GM18909 (cell line): ENCODE data around the gene CIBAR2.

ENCODE experiments used
- ATAC-seq: cut with Tn5 transposase; IDR thresholded peaks from one replicate; pipeline ENCODE4 v1.9.1; 2021; ENCODE audit warnings: mild to moderate bottlenecking; ENCODE audit not compliant: unreplicated experiment, poor library complexity

The CIBAR2 gene

GRCh38 chr16:85105475-85105874 lies 6.8 kb downstream of the CIBAR2 start:
- no peak for ATAC-seq

- peak; percentile 65 for ATAC-seq
Observed at GRCh38 chr16:85104821-85105391, 7.4 kb downstream of the CIBAR2 start.

GRCh38 chr16:85104147-85104546 lies 8.1 kb downstream of the CIBAR2 start:
- no peak for ATAC-seq

DNA sequence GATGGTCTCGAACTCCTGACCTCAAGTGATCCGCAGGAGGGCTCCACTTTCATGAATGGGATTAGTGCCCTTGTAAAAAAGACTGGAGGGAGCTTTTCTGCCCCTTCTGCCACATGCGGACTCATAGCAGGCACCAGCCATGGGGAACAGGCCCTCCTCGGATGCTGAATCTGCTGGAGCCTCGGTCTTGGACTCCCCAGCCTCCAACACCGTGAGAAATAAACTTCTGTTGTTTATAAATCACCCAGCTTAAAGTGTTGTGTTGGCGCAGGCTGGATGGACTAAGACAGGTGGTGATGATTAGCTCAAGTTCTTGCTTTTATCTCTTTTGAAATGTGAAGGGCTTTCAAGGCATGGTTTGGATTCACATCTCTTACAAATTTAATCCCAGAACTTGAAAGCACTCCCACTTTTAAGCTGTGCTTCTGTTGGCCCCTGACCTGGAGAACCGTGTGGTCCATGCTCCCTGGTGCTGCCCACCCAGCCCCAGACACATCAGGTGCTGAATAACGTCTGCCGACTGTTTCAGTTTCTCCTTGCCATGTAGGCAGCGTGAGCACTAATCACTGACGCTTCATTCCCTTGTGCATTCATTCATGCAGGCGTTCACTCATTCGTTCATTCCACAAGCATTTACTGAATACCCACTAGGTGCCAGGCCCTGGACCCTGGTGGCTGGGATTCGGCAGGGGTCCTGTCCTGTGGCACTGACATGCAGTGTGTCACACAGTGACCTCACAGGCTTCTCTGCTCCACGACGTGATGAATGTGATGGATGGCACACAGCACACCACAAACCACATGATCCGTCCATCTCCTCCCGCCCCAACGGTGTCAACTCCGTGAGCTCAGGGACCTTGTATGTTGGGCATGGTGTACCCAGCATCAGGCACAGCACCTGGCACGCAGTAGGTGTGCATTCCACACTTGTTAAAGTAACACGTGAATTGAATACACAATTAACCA lies 8.9 kb downstream of the CIBAR2 start:
- no peak for ATAC-seq

DNA sequence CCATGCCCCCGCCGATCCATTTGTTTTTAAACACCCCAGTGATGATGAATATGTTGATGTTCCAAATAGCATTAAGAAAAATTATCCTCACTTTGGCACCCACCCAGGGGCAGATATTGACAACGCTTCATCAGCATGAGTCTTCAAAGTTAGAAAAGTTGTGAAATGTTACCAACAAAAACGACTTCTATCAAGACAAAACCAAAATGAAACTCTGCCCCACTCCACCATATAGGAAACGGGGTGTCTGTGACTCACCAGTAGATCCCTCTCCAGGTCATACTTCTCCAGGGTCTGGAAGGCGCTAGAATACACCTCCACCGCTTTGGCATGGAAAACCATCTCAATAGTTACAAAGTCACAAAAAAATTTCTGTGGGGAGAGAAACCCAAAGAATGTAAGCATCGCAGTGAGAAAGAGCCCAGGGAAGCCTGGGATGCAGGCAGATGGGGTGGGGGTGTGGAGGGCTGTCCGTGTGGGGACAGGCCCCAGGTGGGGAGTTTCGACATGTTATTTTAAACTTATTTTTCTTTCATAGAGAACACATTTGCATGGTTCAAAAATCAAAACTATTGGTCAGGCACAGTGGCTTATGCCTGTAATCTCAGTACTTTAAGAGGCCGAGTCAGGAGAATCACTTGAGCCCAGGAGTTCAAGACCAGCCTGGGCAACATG lies 10.2 kb downstream of the CIBAR2 start:
- ATAC-seq: no peak

DNA sequence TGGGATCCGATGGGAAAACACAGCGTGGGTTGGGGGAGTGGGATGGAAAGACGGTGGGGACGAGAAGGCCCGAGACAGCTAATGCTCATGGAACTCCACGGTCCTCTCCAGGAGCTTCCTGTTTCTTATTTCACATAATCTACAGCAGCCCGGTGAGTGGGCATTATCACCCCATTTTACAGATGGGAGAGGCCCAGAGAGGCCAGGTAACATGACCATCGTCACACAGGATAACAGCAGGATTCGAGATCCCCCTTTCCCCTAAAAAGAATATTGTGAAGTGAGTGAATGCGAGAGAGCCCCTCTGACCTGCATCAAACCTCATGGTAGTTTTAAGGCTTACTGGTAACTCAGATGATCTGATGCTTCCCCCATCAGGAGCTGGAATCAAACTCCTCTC lies 12.0 kb downstream of the CIBAR2 start:
- ATAC-seq: no peak

DNA sequence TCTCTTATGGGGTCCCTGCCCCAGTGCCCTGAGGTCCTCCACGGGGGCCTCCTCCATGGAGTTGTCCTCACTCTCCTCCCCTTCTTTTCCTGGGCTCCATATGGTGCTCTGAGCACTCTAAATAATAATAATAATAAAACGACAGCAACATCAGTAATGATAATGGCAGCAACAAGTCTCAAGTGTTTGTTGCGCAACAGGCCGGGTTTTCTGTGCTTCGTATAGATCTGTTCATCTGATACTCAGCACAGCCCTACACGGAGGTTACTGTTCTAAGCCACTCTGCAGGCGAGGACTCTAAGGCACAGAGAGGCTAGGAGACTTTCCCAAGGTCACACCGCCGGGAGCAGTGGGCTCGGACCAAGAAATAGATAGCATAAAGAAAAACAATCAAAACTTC lies 13.7 kb downstream of the CIBAR2 start:
- no peak for ATAC-seq

DNA sequence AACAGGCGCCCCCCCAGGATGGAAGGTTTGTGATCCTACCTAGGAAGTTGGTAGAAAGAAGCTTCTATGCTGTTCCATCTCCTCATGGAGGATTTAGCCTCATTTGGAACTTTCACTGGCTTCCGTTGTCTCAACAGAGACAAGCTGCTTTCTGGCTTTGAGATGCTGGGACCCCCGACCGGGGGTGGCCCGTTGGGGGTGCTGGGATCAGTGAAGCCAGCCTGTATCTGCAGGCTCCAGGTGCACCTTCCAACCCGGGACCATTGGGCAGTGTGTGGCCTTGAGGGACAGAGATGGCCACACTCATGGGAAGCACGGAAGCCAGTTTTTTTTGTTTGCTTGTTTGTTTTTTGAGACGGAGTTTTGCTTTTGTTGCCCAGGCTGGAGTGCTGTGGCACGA lies 15.4 kb downstream of the CIBAR2 start:
- no peak for ATAC-seq

- no peak for ATAC-seq
Observed at GRCh38 chr16:85094812-85095211, 17.5 kb downstream of the CIBAR2 start.

DNA sequence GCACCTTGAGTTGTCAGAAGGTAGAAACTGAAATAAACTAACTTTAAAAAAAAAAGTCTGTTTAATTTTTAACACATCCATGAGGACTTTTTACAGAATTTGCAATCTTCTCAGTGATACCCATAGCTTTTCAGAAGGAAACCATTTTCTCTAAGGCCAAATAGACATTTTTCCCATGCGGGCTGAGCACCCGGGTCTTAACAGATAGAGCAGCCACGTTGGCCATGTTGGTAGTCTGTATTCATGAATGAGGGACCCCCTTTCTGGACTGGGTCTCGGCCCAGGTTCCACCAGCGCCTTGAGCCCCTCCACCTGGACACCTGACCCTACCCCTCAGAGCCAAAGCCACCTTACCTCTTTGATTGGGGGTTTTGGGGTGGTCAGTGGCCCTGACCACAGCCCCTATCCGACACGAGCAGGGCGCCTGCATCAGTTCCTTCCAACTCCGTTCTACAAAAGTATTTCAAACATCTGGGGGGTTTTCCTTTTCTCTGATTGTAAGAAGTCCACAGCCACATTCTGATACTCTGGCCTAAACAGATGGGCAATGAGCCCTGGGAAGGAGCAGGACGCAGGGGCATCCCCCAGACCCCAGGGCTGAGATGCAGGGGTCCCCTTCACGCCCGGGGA lies 18.0 kb downstream of the CIBAR2 start:
- no peak for ATAC-seq

GRCh38 chr16:85093705-85094104 lies 18.6 kb downstream of the CIBAR2 start:
- no peak for ATAC-seq

GRCh38 chr16:85092851-85093250 lies 19.4 kb downstream of the CIBAR2 start:
- no peak for ATAC-seq

- ATAC-seq: no peak
Observed at GRCh38 chr16:85092309-85092708, 20.0 kb downstream of the CIBAR2 start.

DNA sequence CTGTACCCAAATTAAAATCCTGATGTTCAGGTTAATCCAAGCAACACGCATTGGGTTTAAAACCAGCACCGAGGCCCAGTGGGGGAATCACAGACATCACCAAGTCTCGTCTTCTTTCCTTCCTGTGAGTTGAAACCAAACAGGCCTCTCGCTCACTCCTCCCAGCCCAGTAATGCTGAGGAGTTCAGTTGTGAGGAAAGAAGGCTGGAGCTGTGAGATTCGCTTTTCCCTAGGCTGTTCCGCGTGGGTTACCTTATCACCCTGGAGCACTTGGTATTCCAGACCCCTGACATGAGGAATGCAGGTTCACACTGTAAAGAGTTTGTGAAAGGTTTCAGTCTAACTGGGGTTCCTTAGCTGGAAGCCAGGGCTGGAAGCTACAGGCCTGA lies 20.8 kb downstream of the CIBAR2 start:
- no peak for ATAC-seq

DNA sequence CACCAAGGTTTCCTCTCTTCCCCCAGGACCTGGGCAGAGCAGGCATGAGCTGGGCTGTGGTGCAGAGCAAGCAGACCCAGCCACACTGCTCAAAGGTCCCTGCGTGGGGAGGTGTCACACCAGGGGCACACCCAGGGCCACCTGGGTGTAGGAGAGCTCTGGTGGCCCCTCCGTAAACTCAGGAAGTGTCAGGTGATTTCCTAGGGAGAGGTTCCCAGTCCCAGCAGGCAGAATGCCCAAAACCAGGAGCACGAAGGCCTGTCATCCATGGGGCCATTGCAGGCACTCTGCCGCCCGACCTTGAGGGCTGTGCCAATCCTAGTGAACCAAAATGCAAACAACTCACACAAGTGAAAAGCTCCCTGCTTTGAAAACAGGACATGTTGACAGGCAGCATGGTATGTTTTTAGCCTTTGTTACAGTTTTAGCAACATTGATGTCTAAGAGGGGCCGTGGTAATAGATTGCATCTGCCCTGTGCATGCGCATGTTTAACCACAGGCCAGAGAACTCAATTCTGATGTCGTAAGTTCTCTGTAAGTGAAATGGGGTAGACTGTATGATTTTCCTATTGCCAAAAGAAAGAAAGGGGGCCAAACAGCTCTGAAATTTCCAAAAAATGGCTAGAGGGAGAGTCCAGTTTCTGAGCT lies 21.3 kb downstream of the CIBAR2 start:
- no peak for ATAC-seq

- no peak for ATAC-seq
Observed at GRCh38 chr16:85090181-85090580, 22.1 kb downstream of the CIBAR2 start.

- ATAC-seq: no peak
Observed at GRCh38 chr16:85089525-85089924, 22.7 kb downstream of the CIBAR2 start.

GRCh38 chr16:85088570-85089199 lies 23.6 kb downstream of the CIBAR2 start:
- ATAC-seq: no peak

DNA sequence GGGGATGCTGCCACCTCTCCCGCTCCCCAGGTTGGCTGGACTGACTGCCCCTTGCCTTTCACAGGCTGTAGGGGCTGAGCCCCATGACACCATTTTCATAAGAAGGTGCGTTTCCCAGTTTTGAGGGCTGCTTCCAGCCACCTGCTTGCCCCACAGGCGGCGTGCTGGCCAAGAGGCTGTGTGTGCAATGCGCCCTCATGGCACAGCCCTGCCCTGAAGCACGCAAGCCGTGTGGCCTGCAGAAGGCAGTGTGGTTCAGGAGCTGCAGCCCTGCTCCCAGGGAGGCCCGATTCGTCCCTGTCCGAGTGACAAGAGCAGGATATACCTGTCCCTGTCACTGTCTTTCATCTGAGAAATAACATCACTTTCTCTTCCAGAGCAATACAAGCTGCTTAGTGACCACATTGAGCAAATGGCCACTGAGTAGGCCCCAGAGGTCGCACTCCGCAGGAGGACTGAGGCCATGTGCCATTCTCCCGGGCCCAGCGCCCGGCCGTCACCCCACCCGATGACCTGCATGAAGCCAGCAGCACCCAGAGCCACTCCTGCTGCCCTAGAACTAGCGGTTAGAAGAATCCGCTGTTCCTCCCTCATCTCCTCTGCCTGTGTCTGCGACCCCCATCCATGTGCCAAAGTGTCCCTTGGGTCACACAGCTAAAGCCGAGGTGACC lies 24.2 kb downstream of the CIBAR2 start:
- ATAC-seq: no peak
